ENCODE measurements around the gene FOXE1.

- TF ChIP-seq, protein P1, sequence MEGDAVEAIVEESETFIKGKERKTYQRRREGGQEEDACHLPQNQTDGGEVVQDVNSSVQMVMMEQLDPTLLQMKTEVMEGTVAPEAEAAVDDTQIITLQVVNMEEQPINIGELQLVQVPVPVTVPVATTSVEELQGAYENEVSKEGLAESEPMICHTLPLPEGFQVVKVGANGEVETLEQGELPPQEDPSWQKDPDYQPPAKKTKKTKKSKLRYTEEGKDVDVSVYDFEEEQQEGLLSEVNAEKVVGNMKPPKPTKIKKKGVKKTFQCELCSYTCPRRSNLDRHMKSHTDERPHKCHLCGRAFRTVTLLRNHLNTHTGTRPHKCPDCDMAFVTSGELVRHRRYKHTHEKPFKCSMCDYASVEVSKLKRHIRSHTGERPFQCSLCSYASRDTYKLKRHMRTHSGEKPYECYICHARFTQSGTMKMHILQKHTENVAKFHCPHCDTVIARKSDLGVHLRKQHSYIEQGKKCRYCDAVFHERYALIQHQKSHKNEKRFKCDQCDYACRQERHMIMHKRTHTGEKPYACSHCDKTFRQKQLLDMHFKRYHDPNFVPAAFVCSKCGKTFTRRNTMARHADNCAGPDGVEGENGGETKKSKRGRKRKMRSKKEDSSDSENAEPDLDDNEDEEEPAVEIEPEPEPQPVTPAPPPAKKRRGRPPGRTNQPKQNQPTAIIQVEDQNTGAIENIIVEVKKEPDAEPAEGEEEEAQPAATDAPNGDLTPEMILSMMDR (IDR thresholded peaks at IDR 0.05): no peak
- no peak for TF ChIP-seq ZFX (IDR thresholded peaks at IDR 0.05; ENCODE audit: borderline replicate concordance)
Measured at GRCh38 chr9:97859346-97859745, 6.3 kb downstream of the FOXE1 start.
